ENCODE data around the gene VEPH1. TPM values are rescaled to one million over a fixed set of nuclear protein-coding genes. Genes with fewer than 3 reads are reported as not detected.

Gene VEPH1
- total RNA-seq, 1 donor from 2014 or later, result 2.7 TPM

DNA sequence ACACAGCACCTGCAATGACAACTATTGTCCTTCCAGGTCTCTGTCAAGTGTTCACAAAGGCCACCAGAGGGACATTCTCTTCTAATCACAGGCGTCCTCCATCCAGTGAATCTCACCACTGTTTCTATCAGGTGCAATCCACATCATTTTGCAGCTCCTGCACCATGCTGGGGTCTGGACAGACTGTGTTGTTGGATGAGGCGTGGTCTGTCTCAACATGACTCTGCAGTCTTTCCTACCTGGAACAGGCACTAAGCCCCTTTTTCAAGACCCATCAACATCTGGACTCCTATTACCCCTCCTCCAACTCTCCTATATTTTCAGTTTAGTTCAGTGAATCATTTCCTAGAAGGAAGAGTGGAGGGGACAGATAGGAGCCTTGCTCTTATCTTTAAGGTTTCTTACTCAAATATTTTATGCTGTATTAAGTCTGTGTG, 31.5 kb upstream of the VEPH1 start:
- DNase-seq (ENCODE audit: extremely low spot score in 2 of 2), result no peak
- intact Hi-C loops (cut with DNase I), result no loop called here
- Histone ChIP-seq H3K9me3 (no peaks in the 10 kb centered on the region), H3K27ac (no peak overlapping the region), H3K4me1 (no peaks in the 10 kb centered on the region), H3K4me3 (no peak overlapping the region), H3K36me3 (no peaks in the 10 kb centered on the region), H3K27me3 (no peaks in the 10 kb centered on the region)
- TF ChIP-seq, protein P1, sequence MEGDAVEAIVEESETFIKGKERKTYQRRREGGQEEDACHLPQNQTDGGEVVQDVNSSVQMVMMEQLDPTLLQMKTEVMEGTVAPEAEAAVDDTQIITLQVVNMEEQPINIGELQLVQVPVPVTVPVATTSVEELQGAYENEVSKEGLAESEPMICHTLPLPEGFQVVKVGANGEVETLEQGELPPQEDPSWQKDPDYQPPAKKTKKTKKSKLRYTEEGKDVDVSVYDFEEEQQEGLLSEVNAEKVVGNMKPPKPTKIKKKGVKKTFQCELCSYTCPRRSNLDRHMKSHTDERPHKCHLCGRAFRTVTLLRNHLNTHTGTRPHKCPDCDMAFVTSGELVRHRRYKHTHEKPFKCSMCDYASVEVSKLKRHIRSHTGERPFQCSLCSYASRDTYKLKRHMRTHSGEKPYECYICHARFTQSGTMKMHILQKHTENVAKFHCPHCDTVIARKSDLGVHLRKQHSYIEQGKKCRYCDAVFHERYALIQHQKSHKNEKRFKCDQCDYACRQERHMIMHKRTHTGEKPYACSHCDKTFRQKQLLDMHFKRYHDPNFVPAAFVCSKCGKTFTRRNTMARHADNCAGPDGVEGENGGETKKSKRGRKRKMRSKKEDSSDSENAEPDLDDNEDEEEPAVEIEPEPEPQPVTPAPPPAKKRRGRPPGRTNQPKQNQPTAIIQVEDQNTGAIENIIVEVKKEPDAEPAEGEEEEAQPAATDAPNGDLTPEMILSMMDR (IDR thresholded peaks at IDR 0.05), result no peak
- TF ChIP-seq POLR2AphosphoS5 (IDR thresholded peaks at IDR 0.05; ENCODE audit: insufficient read depth in 1 of 2, low read depth in 1 of 2) (no peak), POLR2A (IDR thresholded peaks at IDR 0.05) (no peak)

DNA sequence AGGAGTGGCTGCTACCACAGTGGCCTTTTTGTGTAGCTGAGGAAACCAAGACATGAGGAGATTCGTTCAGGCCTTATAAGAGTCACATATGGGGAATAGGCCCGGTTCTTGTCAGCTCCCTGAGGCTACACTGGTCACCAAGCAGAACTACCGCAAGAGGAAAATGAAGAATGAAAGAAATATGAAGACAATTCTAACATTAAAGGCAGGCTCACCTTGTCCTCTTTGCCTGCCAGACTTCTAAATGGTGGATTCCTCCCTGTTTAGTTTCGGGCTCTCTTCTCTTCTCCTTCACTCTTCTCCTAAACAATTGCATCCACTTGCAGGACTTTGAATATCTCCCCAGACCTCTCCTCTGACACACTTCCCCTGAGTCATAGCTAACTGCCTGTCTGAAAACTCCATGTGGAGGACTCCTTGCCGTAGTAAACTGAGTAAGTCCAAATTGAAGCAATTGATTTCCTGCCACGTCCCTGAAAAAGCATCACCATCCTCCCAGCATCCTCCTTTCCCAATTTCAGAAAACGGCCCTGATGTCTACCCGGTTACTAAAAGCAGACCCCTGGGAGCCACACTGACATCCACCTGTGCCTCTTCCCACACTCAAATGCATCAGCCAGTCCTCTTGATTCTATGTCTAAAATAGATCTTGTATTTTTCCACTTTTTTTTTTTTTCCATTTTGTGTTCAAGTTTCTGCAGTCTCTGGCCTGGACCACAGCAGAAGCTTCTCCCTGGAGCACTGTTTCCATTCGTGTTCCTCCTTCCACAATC, 30.3 kb upstream of the VEPH1 start:
- H3K9me3 ChIP-seq, result no peaks in the 10 kb centered on the region
- H3K4me1 ChIP-seq, result no peaks in the 10 kb centered on the region
- H3K36me3 ChIP-seq, result no peaks in the 10 kb centered on the region
- no peak for DNase-seq (ENCODE audit: extremely low spot score in 2 of 2)
- intact Hi-C loops (cut with DNase I), result no loop called here
- H3K4me3 ChIP-seq, result no peak overlapping the region
- H3K27me3 ChIP-seq, result no peaks in the 10 kb centered on the region
- no peak overlapping the region for H3K27ac ChIP-seq
- TF ChIP-seq POLR2A (IDR thresholded peaks at IDR 0.05), result no peak
- TF ChIP-seq, protein P1 (IDR thresholded peaks at IDR 0.05), result no peak
- no peak for TF ChIP-seq POLR2AphosphoS5 (IDR thresholded peaks at IDR 0.05; ENCODE audit: insufficient read depth in 1 of 2, low read depth in 1 of 2)

DNA sequence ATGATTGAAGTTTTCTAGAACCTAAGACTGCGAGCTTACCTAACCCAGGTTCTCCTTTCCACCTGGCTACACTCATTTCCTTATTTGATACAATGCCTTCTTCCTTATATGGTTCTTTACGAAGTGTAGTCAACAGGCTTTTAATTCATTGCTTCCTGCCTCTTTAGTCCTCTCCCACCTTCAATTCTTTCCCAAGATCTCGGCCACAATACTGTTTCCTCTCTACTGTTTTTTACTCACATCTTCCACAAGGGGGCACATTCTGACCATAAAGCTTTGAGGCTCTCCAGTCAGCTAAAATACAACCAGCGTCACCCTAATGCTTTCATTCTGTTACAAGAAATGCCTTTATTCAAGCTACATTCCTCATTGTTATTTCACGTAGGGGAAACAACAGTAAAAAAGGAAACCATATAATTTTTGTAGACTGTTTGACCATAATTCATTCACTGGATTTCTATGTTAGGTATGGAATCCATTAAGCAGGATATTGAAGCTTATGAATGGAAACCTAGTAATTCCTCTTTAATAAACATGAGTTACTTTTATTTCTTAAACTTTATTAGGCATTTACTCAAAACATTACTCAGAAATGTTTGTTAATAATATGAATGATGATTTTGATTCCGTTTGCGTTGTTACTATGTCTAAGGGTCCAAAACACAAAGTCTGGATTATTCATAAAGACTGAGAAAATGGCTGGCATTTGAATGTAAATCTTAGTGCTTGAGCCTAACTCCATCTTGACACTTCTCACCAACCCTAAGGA, 29.5 kb upstream of the VEPH1 start:
- DNase-seq (ENCODE audit: extremely low spot score in 2 of 2), result no peak

DNA sequence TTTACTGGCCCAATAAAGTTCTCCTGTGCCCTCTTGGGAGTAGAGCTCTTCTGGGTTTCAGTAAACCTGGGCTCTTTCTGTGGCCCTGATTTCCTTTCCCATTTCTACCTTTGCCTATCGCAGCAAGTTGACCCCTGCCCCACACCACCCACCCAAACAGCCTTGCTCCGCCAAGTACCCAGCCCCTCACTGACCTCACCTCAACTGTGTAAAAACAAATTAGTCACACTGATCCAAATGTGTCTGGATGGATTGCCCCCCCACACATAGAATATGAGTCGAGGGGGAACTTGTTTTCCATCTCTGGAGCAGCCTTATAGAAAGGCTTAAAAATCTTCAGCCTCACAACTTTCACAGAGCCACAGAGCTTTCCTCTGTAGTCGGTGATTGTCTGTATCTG, 28.6 kb upstream of the VEPH1 start:
- H3K36me3 ChIP-seq, result no peaks in the 10 kb centered on the region
- no peaks in the 10 kb centered on the region for H3K27me3 ChIP-seq
- DNase-seq (ENCODE audit: extremely low spot score in 2 of 2), result no peak
- intact Hi-C loops (cut with DNase I), result no loop called here
- no peak overlapping the region for H3K4me3 ChIP-seq
- no peak overlapping the region for H3K27ac ChIP-seq
- no peaks in the 10 kb centered on the region for H3K9me3 ChIP-seq
- TF ChIP-seq, protein P1 (IDR thresholded peaks at IDR 0.05), result no peak
- TF ChIP-seq POLR2A (IDR thresholded peaks at IDR 0.05) (no peak), POLR2AphosphoS5 (IDR thresholded peaks at IDR 0.05; ENCODE audit: insufficient read depth in 1 of 2, low read depth in 1 of 2) (no peak)
- H3K4me1 ChIP-seq, result no peaks in the 10 kb centered on the region

More for the DNA sequence above, 29.5 kb upstream of the VEPH1 start:
- Histone ChIP-seq H3K9me3 (no peaks in the 10 kb centered on the region), H3K36me3 (no peaks in the 10 kb centered on the region), H3K4me3 (no peak overlapping the region), H3K27me3 (no peaks in the 10 kb centered on the region), H3K27ac (no peak overlapping the region), H3K4me1 (no peaks in the 10 kb centered on the region)
- intact Hi-C loops (cut with DNase I), result no loop called here
- TF ChIP-seq POLR2A (IDR thresholded peaks at IDR 0.05) (no peak), POLR2AphosphoS5 (IDR thresholded peaks at IDR 0.05; ENCODE audit: insufficient read depth in 1 of 2, low read depth in 1 of 2) (peak in 1 of 2 donors; percentile 39)
- TF ChIP-seq, protein P1 (IDR thresholded peaks at IDR 0.05), result peak in 2 of 3 experiments; percentile 64 to 69

DNA sequence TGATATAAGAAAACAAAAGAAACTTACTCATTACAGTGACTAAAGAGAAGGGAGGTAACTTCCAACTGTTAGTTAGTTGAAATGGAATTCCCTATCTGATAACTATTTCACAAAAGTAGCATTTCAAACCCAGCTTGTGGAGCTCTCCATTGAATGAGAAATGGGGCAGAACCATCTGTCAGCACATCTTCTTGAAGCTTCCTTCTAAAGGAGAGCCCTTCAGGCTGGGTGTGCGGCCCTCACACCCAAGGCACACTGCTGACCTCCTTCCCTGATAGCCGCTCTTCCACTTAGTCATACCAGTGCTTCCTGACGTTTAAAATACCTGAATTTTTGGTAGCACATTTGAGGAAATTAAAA, 28.1 kb upstream of the VEPH1 start:
- no peak overlapping the region for H3K4me3 ChIP-seq
- H3K4me1 ChIP-seq, result no peaks in the 10 kb centered on the region
- TF ChIP-seq, protein P1 (IDR thresholded peaks at IDR 0.05), result no peak
- TF ChIP-seq POLR2AphosphoS5 (IDR thresholded peaks at IDR 0.05; ENCODE audit: insufficient read depth in 1 of 2, low read depth in 1 of 2) (no peak), POLR2A (IDR thresholded peaks at IDR 0.05) (no peak)
- no peak overlapping the region for H3K27ac ChIP-seq
- intact Hi-C loops (cut with DNase I), result no loop called here
- H3K36me3 ChIP-seq, result no peaks in the 10 kb centered on the region
- DNase-seq (ENCODE audit: extremely low spot score in 2 of 2), result no peak
- H3K9me3 ChIP-seq, result no peaks in the 10 kb centered on the region
- no peaks in the 10 kb centered on the region for H3K27me3 ChIP-seq
